GM10847 (cell line): ENCODE data around the gene NRTN.

Experiments used
- POLR2A ChIP-seq: IDR thresholded peaks from 2 replicates; pipeline ENCODE4 v1.6.1; 2011; ENCODE audit not compliant: insufficient read length; ENCODE audit errors: extremely low read depth

NRTN gene

DNA sequence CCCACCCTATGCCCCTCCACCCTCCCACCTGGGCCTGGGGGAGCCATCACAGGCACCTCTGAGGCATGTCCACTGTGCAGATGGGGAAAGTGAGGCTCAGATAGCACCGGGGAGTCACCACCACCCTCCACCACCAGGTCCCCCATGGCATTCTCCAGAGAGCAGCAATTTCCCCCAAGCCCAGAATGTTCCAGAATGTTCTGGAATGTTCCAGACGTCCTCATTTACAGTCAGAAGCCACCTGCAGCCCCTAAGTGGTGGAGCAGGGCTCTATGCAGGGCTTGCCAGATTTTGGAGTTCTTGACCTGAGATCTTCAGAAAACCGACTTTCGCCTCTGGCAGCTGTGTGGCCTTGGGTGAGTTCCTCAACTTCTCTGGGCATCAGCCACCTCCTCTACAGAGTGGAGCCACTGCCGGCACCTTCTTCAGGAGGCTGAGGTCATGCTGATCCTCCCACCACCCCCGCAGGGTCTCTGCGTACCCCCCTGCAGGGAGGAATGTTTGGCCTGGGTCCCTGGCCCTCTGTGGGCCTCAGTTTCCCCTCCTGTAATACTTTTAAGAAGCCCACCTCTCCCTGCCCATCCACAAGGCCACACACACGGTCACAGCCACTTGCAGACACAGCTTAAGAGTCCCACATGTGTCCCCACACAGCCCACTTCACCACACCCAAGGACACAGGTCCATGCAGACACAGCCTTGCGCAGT is 59.3 kb downstream of the NRTN start:
- no peak for TF ChIP-seq POLR2A

DNA sequence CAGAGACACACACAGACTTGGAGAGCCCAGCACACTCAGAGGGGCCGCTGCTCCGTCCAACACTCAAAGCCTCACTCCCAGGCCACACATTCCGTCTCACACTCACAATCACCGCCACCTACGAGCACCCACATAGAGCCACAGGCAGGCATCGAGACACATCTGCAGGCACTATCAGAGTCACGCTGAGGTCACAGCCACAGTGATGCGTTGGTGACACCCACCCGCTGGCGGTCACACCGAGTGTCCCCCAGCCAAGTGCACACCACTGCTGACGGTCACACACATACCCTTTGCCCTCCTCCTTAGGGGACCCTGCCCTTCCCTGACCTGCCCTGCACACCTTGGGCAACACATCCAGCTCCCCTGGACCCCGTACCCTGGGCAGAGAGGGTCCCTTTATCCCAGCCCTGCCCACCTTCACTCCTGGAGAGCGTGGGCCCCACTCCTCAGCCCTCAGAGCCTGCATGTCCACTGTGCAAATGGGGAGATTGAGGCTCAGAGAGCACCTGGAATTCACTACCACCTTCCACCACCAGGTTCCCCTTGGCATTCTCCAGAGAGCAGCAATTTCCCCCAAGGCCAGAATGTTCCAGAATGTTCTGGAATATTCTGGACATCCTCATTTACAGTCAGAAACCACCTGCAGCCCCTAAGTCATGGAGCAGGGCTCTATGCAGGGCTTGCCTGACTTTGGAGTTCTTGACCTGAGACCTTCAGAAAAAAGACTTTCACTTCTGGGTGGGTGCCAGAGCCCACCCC is 60.0 kb downstream of the NRTN start:
- no peak for TF ChIP-seq POLR2A

GRCh38 chr19:5865772-5866171 is 60.9 kb downstream of the NRTN start:
- TF ChIP-seq POLR2A = no peak

DNA sequence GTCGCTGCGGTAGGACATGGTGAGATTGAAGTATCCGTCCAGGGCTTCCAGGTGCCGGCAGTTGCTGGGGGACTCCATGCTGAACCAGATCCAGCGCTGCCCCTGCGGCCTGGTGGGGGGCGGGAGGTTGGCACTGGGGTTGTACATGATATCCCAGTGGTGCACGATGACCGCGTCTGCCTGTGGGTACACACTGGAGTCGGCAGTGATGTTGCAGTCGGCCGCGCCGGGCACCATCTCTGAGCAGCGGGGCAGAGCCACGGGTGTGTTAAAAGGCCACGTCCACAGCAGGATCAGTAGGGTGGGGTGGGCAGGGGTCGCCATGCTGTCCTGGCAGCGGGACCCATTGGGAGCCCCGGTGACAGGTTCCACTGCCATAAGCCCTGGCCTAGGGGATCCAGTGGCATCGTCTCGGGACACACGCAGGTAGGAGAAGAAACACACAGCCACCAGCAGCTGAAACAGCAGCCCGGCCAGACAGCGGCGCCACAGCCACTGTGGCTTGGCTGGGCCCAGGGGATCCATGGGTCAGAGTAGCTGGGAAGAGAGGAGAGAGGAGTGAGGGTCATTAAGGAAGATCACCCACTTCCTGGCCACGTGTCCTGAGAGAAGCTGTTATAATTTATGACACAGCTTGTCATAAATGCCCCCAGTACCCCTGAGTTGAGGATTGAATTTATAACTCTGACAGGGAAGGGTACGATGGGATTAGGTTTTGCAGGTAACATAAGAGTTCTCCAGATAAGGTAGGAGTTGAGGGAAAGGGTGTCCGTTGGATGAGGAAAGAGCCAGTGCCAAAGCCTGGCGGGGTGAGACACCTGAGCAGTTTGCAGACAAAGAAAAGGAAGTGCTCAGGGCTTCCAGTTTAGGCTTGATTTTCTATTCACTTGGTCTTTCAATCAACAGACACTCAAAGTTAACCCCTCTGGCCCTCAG is 62.6 kb downstream of the NRTN start:
- TF ChIP-seq POLR2A = no peak

- no peak for TF ChIP-seq POLR2A
Measured at GRCh38 chr19:5870986-5871394, 66.1 kb downstream of the NRTN start.

DNA sequence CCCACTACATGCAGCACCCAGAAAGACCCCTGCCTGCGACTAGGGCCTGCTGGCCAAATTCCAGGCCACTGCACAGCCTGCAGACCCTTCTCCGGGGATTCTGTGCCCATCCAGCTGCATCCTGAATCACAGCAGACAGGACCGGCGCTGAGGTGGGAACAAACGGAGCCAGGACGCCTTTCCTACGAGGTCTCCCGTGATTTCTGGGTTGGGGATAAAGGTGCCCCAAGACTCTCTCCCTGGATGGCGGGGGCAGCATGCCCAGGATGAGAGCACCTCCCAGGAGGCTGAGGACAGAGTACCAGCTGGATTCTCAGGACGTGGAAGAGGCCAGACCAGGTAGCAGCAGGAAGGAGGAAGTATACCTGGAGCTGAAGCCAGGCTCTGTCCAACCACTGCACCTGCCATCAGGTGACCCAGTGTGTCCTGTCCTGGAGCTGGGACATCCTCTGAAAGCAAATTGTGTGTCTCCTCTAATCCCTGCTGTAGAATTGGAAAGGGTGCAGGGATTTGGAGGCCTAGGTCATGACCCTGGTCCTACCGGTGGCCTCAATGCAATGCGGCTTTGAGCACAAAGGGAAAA is 68.8 kb downstream of the NRTN start:
- no peak for TF ChIP-seq POLR2A

DNA sequence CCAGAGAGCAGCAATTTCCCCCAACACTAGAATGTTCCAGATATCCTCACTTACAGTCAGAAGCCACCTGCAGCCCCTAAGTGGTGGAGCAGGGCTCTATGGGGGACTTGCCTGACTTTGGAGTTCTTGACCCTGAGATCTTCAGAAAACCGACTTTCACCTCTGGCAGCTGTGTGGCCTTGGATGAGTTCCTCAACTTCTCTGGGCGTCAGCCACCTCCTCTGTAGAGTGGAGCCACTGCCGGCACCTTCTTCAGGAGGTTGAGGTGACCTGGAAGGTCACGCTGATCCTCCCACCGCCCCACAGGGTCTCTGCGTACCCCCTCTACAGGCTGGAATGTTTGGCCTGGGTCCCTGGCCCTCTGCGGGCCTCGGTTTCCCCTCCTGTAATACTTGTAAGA is 72.6 kb downstream of the NRTN start:
- TF ChIP-seq POLR2A = no peak

GRCh38 chr19:5877882-5878281 is 73.0 kb downstream of the NRTN start:
- no peak for TF ChIP-seq POLR2A
